Neural cell (in vitro differentiated cells): ENCODE data around the gene MAMDC4. TPM values are rescaled to one million over a fixed set of nuclear protein-coding genes. Genes with fewer than 3 reads are reported as not detected.

Source experiments
- H2AFZ ChIP-seq: fragments of 200-600, 300-800 bp; sonication (generic), shearing (Covaris generic); 2 replicates; pipeline ENCODE4 v1.6.0; 2014; ENCODE audit warnings: low read depth, mild to moderate bottlenecking, antibody characterized with exemption, low read length, moderate library complexity
- H3F3A ChIP-seq: fragments of 200-600 bp; shearing (Covaris generic); 2 replicates; pipeline ENCODE4 v1.6.1; 2016; ENCODE audit warnings: mild to moderate bottlenecking, moderate library complexity, mixed read lengths, antibody characterized with exemption, low read length; ENCODE audit not compliant: insufficient read depth, poor library complexity, severe bottlenecking
- H3K27ac ChIP-seq: fragments of 200-600, 300-800 bp; sonication (generic), shearing (Covaris generic); 2 replicates; pipeline ENCODE4 v1.5.1; 2014; ENCODE audit warnings: mild to moderate bottlenecking, low read length, moderate library complexity
- H3K27me3 ChIP-seq: fragments of 300-800, 200-600 bp; sonication (generic), shearing (Covaris generic); 2 replicates; pipeline ENCODE4 v1.6.0; 2014; ENCODE audit warnings: mild to moderate bottlenecking, low read depth, low read length, moderate library complexity; ENCODE audit not compliant: insufficient read depth
- H3K36me3 ChIP-seq: fragments of 300-800, 200-600 bp; sonication (generic), shearing (Covaris generic); 2 replicates; pipeline ENCODE4 v1.5.1; 2014; ENCODE audit warnings: mild to moderate bottlenecking, antibody characterized with exemption, low read length, moderate library complexity; ENCODE audit not compliant: insufficient read depth
- H3K4me2 ChIP-seq: fragments of 300-800, 200-600 bp; sonication (generic), shearing (Covaris generic); 2 replicates; pipeline ENCODE4 v1.6.0; 2014; ENCODE audit warnings: mild to moderate bottlenecking, low read length
- H3K4me3 ChIP-seq: fragments of 300-800, 200-600 bp; sonication (generic), shearing (Covaris generic); 2 replicates; pipeline ENCODE4 v1.5.1; 2014; ENCODE audit warnings: mild to moderate bottlenecking, low read length, moderate library complexity
- H3K79me2 ChIP-seq: fragments of 200-600 bp; shearing (Covaris generic); replicated peaks from 2 replicates; pipeline ENCODE4 v1.6.0; 2014; ENCODE audit warnings: mild to moderate bottlenecking, low read length, moderate library complexity; ENCODE audit not compliant: insufficient read depth
- H3K9ac ChIP-seq: fragments of 300-800, 200-600 bp; sonication (generic), shearing (Covaris generic); 2 replicates; pipeline ENCODE4 v1.6.1; 2016; ENCODE audit warnings: mild to moderate bottlenecking, low read length, mixed read lengths
- H3K9me2 ChIP-seq: fragments of 200-600 bp; shearing (Covaris generic); 2 replicates; pipeline ENCODE4 v1.6.1; 2016; ENCODE audit warnings: mild to moderate bottlenecking, low read length, mixed read lengths; ENCODE audit not compliant: insufficient read depth
- H3K9me3 ChIP-seq: fragments of 200-600, 300-800 bp; sonication (generic), shearing (Covaris generic); 2 replicates; pipeline ENCODE4 v1.6.1; 2016; ENCODE audit warnings: mild to moderate bottlenecking, mixed run types, low read length, moderate library complexity, mixed read lengths
- H4K20me1 ChIP-seq: fragments of 200-600 bp; shearing (Covaris generic); 2 replicates; pipeline ENCODE4 v1.6.1; 2016; ENCODE audit warnings: mild to moderate bottlenecking, mixed run types; ENCODE audit not compliant: insufficient read depth
- CTCF ChIP-seq: fragments of 450-650 bp; IDR thresholded peaks from 2 replicates; pipeline ENCODE4 v1.5.1; 2014; ENCODE audit warnings: antibody characterized with exemption, mild to moderate bottlenecking, moderate library complexity; ENCODE audit not compliant: poor library complexity, severe bottlenecking
- EP300 ChIP-seq: fragments of 450-650 bp; conservative IDR thresholded peaks from 2 replicates; pipeline ENCODE4 v1.6.1; 2014; ENCODE audit warnings: antibody characterized with exemption, mild to moderate bottlenecking, moderate library complexity; ENCODE audit not compliant: poor library complexity, severe bottlenecking
- EZH2 ChIP-seq: fragments of 200-600, 300-800 bp; shearing (Covaris generic), sonication (generic); IDR thresholded peaks from 2 replicates; pipeline ENCODE4 v1.6.1; 2014; ENCODE audit warnings: antibody characterized with exemption, low read length, borderline replicate concordance, mild to moderate bottlenecking; ENCODE audit not compliant: insufficient read depth, poor library complexity, severe bottlenecking
- MXI1 ChIP-seq: fragments of 450-650 bp; conservative IDR thresholded peaks from 2 replicates; pipeline ENCODE4 v1.6.1; 2014; ENCODE audit warnings: antibody characterized with exemption, mild to moderate bottlenecking; ENCODE audit not compliant: poor library complexity, severe bottlenecking
- POLR2AphosphoS5 ChIP-seq: IDR thresholded peaks from 2 replicates; pipeline ENCODE4 v1.6.1; 2012
- RAD21 ChIP-seq: fragments of 450-650 bp; conservative IDR thresholded peaks from 2 replicates; pipeline ENCODE4 v1.6.1; 2014; ENCODE audit warnings: antibody characterized with exemption, mild to moderate bottlenecking, moderate library complexity
- SMC3 ChIP-seq: fragments of 450-650 bp; conservative IDR thresholded peaks from 2 replicates; pipeline ENCODE4 v1.6.1; 2014; ENCODE audit warnings: antibody characterized with exemption, mild to moderate bottlenecking, moderate library complexity; ENCODE audit not compliant: poor library complexity
- TAF1 ChIP-seq: IDR thresholded peaks from 2 replicates; pipeline ENCODE4 v1.6.1; 2012; ENCODE audit warnings: low read depth
- polyA plus RNA-seq: library from polyadenylated mRNA; depleted of rRNA; stranded (reverse); fragments of >200 nt; gene quantifications from 2 replicates; pipeline ENCODE4 v1.2.3, GENCODE V29; 2014
- TF ChIP-seq, protein P1 (sequence below): IDR thresholded peaks from 2 replicates; pipeline ENCODE4 v1.6.1; 2012; ENCODE audit warnings: borderline replicate concordance

Gene MAMDC4
- polyA plus RNA-seq, 1 donor from 2014 or later, result 13.1 TPM

GRCh38 chr9:136857166-136857565 lies 5.0 kb downstream of the MAMDC4 start:
- H2AFZ ChIP-seq, result no peak overlapping the region
- no peaks in the 10 kb centered on the region for H3K9me3 ChIP-seq
- no peaks in the 10 kb centered on the region for H4K20me1 ChIP-seq
- H3K79me2 ChIP-seq, result no peaks in the 10 kb centered on the region
- no peaks in the 10 kb centered on the region for H3K9me2 ChIP-seq
- no peaks in the 10 kb centered on the region for H3F3A ChIP-seq
- H3K4me2 ChIP-seq, result no peak overlapping the region
- TF ChIP-seq RAD21, result no peak
- TF ChIP-seq MXI1, result no peak
- no peak for TF ChIP-seq CTCF
- no peak for TF ChIP-seq SMC3
- TF ChIP-seq TAF1, result no peak
- TF ChIP-seq EP300, result no peak
- TF ChIP-seq, protein P1, sequence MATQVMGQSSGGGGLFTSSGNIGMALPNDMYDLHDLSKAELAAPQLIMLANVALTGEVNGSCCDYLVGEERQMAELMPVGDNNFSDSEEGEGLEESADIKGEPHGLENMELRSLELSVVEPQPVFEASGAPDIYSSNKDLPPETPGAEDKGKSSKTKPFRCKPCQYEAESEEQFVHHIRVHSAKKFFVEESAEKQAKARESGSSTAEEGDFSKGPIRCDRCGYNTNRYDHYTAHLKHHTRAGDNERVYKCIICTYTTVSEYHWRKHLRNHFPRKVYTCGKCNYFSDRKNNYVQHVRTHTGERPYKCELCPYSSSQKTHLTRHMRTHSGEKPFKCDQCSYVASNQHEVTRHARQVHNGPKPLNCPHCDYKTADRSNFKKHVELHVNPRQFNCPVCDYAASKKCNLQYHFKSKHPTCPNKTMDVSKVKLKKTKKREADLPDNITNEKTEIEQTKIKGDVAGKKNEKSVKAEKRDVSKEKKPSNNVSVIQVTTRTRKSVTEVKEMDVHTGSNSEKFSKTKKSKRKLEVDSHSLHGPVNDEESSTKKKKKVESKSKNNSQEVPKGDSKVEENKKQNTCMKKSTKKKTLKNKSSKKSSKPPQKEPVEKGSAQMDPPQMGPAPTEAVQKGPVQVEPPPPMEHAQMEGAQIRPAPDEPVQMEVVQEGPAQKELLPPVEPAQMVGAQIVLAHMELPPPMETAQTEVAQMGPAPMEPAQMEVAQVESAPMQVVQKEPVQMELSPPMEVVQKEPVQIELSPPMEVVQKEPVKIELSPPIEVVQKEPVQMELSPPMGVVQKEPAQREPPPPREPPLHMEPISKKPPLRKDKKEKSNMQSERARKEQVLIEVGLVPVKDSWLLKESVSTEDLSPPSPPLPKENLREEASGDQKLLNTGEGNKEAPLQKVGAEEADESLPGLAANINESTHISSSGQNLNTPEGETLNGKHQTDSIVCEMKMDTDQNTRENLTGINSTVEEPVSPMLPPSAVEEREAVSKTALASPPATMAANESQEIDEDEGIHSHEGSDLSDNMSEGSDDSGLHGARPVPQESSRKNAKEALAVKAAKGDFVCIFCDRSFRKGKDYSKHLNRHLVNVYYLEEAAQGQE, result no peak
- TF ChIP-seq POLR2AphosphoS5, result no peak
- no peak for TF ChIP-seq EZH2
- no peaks in the 10 kb centered on the region for H3K27me3 ChIP-seq
- no peak overlapping the region for H3K9ac ChIP-seq
- H3K4me3 ChIP-seq, result no peak overlapping the region
- H3K36me3 ChIP-seq, result no peaks in the 10 kb centered on the region
- no peak overlapping the region for H3K27ac ChIP-seq

- Histone ChIP-seq H3K9ac (no peak overlapping the region), H3F3A (no peaks in the 10 kb centered on the region), H3K4me2 (no peak overlapping the region), H3K27ac (no peak overlapping the region), H3K36me3 (no peaks in the 10 kb centered on the region), H4K20me1 (no peaks in the 10 kb centered on the region), H3K9me2 (no peaks in the 10 kb centered on the region), H3K9me3 (no peaks in the 10 kb centered on the region), H3K79me2 (no peaks in the 10 kb centered on the region), H3K27me3 (no peaks in the 10 kb centered on the region), H3K4me3 (no peak overlapping the region), H2AFZ (no peak overlapping the region)
- TF ChIP-seq, protein P1, result no peak
- TF ChIP-seq MXI1 (no peak), RAD21 (no peak), TAF1 (no peak), POLR2AphosphoS5 (no peak), CTCF (no peak), EP300 (no peak), SMC3 (no peak), EZH2 (no peak)
Observed at GRCh38 chr9:136857581-136858412, 5.7 kb downstream of the MAMDC4 start.
